HG03103 (cell line): ENCODE measurements around the gene CDK15.
"Not testable (repeated sequence)": the region's sequence is repeated elsewhere in the genome, so short reads cannot be mapped to it uniquely, and the experiment has no call there.

Experiments used
- ATAC-seq: cut with Tn5 transposase; IDR thresholded peaks from one replicate; pipeline ENCODE4 v1.9.1; 2021; ENCODE audit warnings: low read depth; ENCODE audit not compliant: unreplicated experiment

The CDK15 gene

GRCh38 chr2:201824212-201824611, 17.9 kb downstream of the CDK15 start:
- ATAC-seq, result no peak

- no peak for ATAC-seq
Observed at GRCh38 chr2:201827621-201828020, 21.3 kb downstream of the CDK15 start.

- ATAC-seq, result no peak
Observed at GRCh38 chr2:201828220-201828619, 21.9 kb downstream of the CDK15 start.

GRCh38 chr2:201830666-201831065, 24.3 kb downstream of the CDK15 start:
- no peak for ATAC-seq

GRCh38 chr2:201831469-201831868, 25.1 kb downstream of the CDK15 start:
- ATAC-seq, result no peak

- ATAC-seq, result no peak
Observed at GRCh38 chr2:201833781-201834180, 27.4 kb downstream of the CDK15 start.

GRCh38 chr2:201835066-201835465, 28.7 kb downstream of the CDK15 start:
- no peak for ATAC-seq

GRCh38 chr2:201837391-201837790, 31.1 kb downstream of the CDK15 start:
- ATAC-seq, result no peak

- no peak for ATAC-seq
Observed at GRCh38 chr2:201837824-201838431, 31.6 kb downstream of the CDK15 start.

GRCh38 chr2:201839727-201840126, 33.4 kb downstream of the CDK15 start:
- no peak for ATAC-seq

- ATAC-seq, result no peak
Observed at GRCh38 chr2:201840726-201841125, 34.4 kb downstream of the CDK15 start.

- no peak for ATAC-seq
Observed at GRCh38 chr2:201842131-201842860, 36.0 kb downstream of the CDK15 start.

- ATAC-seq, result not testable (repeated sequence)
Observed at GRCh38 chr2:201844922-201845321, 38.6 kb downstream of the CDK15 start.

- no peak for ATAC-seq
Observed at GRCh38 chr2:201847481-201847880, 41.1 kb downstream of the CDK15 start.

GRCh38 chr2:201852462-201852861, 46.1 kb downstream of the CDK15 start:
- no peak for ATAC-seq

GRCh38 chr2:201852878-201853415, 46.6 kb downstream of the CDK15 start:
- no peak for ATAC-seq

GRCh38 chr2:201854221-201854801, 48.0 kb downstream of the CDK15 start:
- ATAC-seq, result no peak

GRCh38 chr2:201854841-201855240, 48.5 kb downstream of the CDK15 start:
- ATAC-seq, result no peak

- no peak for ATAC-seq
Observed at GRCh38 chr2:201855356-201855755, 49.0 kb downstream of the CDK15 start.

GRCh38 chr2:201857326-201857725, 51.0 kb downstream of the CDK15 start:
- no peak for ATAC-seq

GRCh38 chr2:201858281-201859184, 52.2 kb downstream of the CDK15 start:
- ATAC-seq, result no peak
